Upper lobe of left lung (tissue), 4 donors: ENCODE measurements around the gene METTL27.

Experiments used
- CTCF ChIP-seq, 6 experiments: fragments of 450-650 bp in 4 of 6; fragments of 200-600 bp in 2 of 6; sonication (generic) in 2 of 6; IDR thresholded peaks; one replicate each; pipeline ENCODE4 v1.5.1; 2016 to 2019; ENCODE audit warnings: antibody characterized with exemption in 6 of 6
- EP300 ChIP-seq, 4 donors: sonication (generic); formaldehyde crosslinking; IDR thresholded peaks; one replicate each; pipeline ENCODE4 v1.5.1; 2017; ENCODE audit warnings: antibody characterized with exemption in 4 of 4, control low read depth in 2 of 4
- POLR2A ChIP-seq, 4 donors: fragments of 450-650 bp; IDR thresholded peaks; one replicate each; pipeline ENCODE4 v1.5.1; 2016 to 2017; ENCODE audit warnings: antibody characterized with exemption in 4 of 4, mild to moderate bottlenecking in 2 of 4
- POLR2AphosphoS5 ChIP-seq, 2 donors: sonication (generic); formaldehyde crosslinking; IDR thresholded peaks; one replicate each; pipeline ENCODE4 v1.5.1; 2017; ENCODE audit warnings: antibody characterized with exemption in 2 of 2

GRCh38 chr7:73876361-73876760, 34.0 kb upstream of the METTL27 start:
- TF ChIP-seq POLR2A (IDR thresholded peaks at IDR 0.05) (no peak), CTCF (IDR thresholded peaks at IDR 0.05) (no peak), POLR2AphosphoS5 (IDR thresholded peaks at IDR 0.05) (no peak), EP300 (IDR thresholded peaks at IDR 0.05) (no peak)
